Right renal pelvis (tissue), 4 donors: Measurements from ENCODE around the gene KCNJ10. TPM values are rescaled to one million over a fixed set of nuclear protein-coding genes. Genes with fewer than 3 reads are reported as not detected.

ENCODE experiments used
- DNase-seq, 4 donors: peaks; one replicate each; pipeline ENCODE4 v3.0.0-alpha.2; 2013; ENCODE audit warnings: low read depth in 4 of 4, low spot score in 3 of 4, missing footprints in 1 of 4
- polyA plus RNA-seq, 4 donors: library from polyadenylated mRNA; unstranded; fragments of 120-200 nt; gene quantifications; one replicate each; pipeline ENCODE4 v1.2.1, GENCODE V29; 2013; ENCODE audit not compliant: insufficient read length in 4 of 4

The KCNJ10 gene
- polyA plus RNA-seq, 4 donors: 24.5 to 33.1 (median 30.7) TPM

DNA sequence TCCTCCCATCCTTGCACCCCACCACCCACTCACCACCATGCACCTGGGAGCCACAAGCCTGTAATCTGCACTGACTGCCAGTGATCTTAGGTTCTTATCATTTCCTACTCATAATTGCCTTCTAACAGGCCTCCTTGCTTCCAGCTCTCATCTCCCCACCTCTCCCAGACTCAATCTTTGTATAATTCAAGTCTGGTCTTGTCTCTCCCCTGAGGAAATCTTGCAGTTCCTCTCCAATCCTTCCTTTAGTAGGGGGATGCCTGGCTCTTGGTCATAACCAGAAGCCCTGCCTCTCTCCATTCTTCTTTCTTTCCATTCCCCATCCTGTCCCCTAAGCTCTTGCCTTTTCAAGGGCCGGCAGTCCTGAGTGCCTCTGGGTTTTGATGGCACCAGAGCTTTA lies 66.0 kb downstream of the KCNJ10 start:
- no peak for DNase-seq

GRCh38 chr1:160001440-160001839 lies 68.5 kb downstream of the KCNJ10 start:
- DNase-seq: no peak

- no peak for DNase-seq
Observed at GRCh38 chr1:159999204-159999603, 70.8 kb downstream of the KCNJ10 start.

GRCh38 chr1:159996653-159997052 lies 73.3 kb downstream of the KCNJ10 start:
- no peak for DNase-seq

GRCh38 chr1:159994896-159995295 lies 75.1 kb downstream of the KCNJ10 start:
- no peak for DNase-seq

- no peak for DNase-seq
Observed at GRCh38 chr1:159993911-159994310, 76.0 kb downstream of the KCNJ10 start.

DNA sequence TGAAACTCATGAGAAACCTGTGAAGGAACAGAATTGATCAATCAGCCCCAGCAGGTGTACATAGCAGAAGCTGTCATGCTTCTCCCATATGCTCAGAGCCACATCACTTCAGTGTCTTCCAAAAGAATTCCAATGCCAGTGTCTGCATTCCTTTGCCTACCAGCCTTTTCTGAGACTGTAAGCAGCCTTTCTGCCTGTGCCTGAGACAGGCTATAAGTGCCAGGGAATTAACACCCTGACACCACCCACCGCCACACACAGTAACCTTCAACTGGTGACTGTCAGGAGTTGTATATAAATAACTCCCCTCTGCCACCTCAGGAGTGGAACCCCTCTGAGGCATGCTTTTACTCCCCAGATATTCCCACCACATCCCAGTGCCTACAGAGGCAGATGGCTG lies 77.8 kb downstream of the KCNJ10 start:
- no peak for DNase-seq

- no peak for DNase-seq
Observed at GRCh38 chr1:159991513-159991912, 78.4 kb downstream of the KCNJ10 start.

- DNase-seq: no peak
Observed at GRCh38 chr1:159990005-159990404, 80.0 kb downstream of the KCNJ10 start.

- DNase-seq: no peak
Observed at GRCh38 chr1:159989581-159989980, 80.4 kb downstream of the KCNJ10 start.

DNA sequence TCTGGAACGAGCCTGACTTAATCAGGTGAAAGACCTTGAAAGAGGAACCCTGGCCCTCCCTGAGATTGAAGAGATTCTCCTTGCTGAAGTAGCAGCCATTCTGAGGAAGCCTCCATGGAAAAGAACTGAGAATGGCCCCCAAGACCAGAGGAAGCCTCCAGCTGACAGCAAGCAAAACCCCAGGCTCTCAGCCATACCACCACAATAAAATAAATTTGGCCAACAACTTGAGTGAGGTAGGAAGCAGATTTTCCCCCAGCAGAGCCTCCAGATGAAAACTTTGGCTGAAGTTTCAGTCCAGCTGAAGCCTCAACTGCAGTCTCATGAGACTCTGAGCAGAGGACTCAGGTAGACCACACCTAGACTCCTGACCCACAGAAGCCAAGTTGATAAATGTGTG lies 82.0 kb downstream of the KCNJ10 start:
- no peak for DNase-seq

DNA sequence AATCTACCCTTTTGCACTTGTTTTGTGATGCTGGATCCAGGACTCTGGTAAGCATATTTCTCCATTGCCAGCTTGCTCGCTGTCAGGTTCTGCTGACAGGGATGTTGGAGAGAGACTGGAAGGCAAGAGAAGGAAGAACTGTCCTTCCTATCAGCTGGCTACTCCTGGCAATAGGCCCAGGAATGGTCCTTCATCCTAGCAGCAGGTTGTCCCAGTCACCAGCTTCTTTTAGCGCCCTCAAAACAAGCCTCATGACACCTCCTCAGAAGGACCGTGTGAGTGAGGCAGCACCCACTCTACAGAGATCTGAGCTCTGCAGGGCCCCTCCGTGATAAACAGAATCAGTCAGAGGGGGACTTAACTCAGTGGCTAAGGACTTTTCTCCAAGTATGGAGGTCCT lies 82.8 kb downstream of the KCNJ10 start:
- DNase-seq: no peak

GRCh38 chr1:159986531-159986930 lies 83.4 kb downstream of the KCNJ10 start:
- no peak for DNase-seq

DNA sequence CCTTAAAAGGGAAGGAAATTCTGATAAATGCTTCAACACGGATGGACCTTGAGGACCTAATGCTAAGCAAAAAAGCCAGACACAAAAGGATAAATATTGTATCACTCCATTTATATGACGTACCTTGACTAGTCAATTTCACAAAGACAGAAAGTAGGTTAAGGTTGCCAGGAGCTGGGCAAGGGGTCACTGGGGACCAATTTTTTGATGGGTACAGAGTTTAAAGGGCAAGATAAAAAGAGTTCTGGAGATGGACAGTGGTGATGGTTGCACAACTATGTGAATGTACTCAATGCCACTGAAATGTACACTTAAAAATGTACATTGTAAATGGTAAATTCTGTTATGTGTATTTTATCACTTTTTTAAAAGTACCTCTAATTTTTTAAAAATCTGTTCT lies 83.9 kb downstream of the KCNJ10 start:
- no peak for DNase-seq

GRCh38 chr1:159985473-159985872 lies 84.5 kb downstream of the KCNJ10 start:
- no peak for DNase-seq

DNA sequence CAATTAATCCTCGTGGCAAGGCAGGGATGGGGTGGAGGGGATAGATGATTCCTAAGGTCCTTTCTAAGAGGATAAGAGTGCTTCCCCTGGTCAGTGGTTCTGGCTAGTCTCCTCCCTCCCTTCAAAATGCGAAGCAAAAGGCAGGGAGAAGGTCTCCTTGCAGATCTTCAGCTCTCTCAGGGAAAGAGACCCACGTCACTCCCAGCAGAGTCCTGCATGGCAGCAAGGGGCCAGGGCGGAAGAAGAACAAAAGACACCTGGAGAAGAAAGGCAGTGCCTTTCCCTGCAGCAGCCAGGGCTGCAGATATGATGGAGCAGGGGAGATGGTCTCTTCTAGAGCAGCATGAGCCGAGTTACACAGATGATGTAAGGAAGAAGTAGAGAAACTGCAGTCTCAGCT lies 86.3 kb downstream of the KCNJ10 start:
- no peak for DNase-seq

DNA sequence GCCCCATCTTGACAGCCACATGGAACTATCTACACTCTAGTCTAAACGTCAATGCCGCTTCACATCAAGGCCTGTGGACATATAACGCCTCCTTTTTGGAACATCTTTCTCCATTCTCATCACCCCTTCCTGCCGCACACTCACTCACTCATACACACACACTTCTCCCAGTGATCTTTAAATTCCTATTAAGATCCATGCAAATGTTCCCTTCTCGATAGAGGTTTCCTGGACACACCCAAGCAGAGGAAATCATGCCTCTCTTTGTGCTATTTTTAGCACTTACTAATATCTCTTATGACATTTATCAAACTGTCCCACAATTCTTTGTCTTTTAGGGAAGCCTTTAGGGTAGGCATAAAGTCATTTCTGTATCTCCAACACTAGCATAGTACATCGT lies 87.7 kb downstream of the KCNJ10 start:
- no peak for DNase-seq

- DNase-seq: no peak
Observed at GRCh38 chr1:159981351-159982055, 88.5 kb downstream of the KCNJ10 start.

DNA sequence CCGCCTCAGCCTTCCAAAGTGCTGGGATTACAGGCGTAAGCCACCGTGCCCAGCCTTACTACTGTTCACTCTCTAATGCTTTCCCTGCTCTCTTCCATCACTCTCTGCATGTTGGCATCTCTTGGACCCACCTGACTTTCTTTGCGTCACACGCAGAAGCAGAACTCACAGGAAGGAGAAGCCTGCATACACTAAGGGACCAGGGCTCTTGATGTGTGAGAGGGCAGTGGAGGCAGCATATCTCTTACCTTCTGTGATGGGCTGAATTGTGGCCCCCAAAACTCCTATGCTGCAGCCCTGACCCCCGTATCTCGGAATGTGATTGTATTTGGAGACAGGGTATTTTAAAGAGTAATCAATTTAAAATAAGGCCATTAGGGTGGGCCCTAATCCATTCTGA lies 89.2 kb downstream of the KCNJ10 start:
- DNase-seq: no peak

GRCh38 chr1:159980076-159980475 lies 89.9 kb downstream of the KCNJ10 start:
- DNase-seq: no peak

DNA sequence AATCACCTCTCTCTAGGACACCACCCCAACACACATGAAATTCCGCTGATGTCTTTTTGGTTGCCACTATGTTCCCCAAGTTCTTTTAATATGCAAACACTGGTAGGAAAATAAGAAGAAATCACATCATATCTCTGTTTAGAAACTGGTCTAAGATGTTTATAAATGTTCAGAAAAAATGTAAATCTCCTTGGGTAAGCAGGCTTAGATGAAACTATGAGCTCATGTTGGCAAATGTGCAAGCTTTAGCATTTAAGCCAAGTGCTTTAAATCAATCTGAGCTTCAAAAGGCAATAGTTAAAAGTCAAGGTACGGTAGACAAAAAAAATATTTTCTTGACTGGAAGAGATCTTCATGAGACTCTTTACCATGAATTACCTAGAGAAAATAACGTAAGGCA lies 90.7 kb downstream of the KCNJ10 start:
- DNase-seq: no peak

- DNase-seq: no peak
Observed at GRCh38 chr1:159978107-159978398, 91.9 kb downstream of the KCNJ10 start.

DNA sequence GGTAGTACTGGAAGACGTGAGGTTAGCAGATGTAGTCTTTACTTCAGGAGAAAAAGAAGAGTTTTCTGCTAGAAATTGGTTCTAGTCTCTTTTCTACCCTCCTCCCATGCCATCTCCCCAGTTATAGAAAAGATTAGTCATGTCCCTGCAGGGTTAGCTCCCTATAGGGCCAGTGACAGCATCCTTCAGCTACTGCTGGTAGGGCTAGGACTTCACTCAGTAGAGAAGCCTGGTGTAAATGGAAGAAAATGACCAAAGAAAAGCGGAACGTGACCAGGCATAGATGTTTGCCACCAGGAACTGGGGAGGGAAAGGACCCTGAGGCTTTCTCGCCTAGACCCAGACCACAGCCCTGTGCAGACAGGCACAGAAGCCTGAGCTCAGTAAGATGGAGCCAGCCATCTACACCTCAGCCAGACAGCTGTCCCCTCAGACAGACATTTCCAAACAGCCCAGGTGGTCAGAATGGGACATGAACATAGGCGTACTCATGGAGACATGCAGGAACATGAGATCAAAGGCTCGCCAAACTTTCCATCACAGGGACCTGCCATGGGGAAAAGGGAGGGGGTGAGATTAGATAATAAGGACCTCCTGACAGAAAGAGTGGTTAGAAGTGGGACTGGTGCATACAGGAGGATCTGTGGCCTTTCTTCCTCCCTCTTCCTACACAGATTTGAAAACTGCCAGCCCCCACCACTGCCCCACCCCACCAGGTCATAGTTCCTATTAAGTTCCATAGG lies 92.4 kb downstream of the KCNJ10 start:
- no peak for DNase-seq
